GM18951 (cell line): Measurements from ENCODE around the gene RANBP1.
A peak's percentile ranks its signal among the peaks of the same experiment; 100 is the strongest.

Experiments
- POLR2A ChIP-seq: IDR thresholded peaks from 4 replicates; pipeline ENCODE4 v1.6.1; 2011; ENCODE audit warnings: mild to moderate bottlenecking; ENCODE audit not compliant: insufficient read length, insufficient read depth; ENCODE audit errors: extremely low read depth
- in situ Hi-C: fragments of 300-500 bp; cut with MboI; formaldehyde crosslinking; loops from one replicate; pipeline ENCODE4 v1.12.0; 2022; ENCODE audit warnings: low sequenced_read_pairs, mixed read lengths, inconsistent platforms; ENCODE audit not compliant: unreplicated experiment

The RANBP1 gene

DNA sequence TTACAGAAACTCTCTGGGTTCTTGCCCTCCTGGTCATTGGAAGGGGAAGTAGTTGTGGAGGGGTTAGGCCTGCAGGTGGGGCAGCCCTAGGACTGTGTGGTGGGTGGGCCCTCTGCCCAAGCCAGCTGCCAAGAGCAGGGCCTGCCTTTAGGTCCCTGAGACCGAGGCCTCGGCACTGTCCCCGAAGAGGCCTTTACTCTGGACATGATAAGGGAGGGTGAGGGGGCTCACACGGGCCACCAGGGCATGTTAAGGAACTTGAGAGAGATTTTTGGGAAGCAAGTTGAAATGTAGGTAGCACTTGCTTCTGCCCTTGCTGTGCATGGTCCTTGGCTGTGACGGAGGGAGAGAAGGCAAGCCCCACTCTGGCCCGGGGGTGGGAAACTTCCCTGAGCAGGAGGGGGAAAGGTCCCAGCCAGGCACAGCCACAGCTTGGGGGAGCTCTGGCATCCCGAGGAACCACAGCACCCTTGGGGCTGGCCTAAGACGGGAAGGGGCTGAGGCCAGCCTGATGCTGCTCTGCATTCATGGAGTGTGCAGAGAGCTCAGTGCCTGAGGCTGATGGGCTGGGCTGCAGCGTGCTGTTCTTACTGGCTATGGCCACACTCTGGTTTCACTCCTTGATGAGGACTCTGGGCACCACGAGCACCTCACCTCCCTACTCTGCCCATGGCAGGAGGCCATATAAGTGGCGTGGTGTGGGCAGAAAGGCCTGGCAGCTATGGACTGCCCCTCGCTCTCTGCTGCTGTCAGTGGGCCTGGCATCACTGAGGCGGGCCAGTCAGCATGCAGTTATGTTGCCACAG, 7.8 kb upstream of the RANBP1 start:
- in situ Hi-C loops, result no loop called here
- TF ChIP-seq POLR2A, result no peak

DNA sequence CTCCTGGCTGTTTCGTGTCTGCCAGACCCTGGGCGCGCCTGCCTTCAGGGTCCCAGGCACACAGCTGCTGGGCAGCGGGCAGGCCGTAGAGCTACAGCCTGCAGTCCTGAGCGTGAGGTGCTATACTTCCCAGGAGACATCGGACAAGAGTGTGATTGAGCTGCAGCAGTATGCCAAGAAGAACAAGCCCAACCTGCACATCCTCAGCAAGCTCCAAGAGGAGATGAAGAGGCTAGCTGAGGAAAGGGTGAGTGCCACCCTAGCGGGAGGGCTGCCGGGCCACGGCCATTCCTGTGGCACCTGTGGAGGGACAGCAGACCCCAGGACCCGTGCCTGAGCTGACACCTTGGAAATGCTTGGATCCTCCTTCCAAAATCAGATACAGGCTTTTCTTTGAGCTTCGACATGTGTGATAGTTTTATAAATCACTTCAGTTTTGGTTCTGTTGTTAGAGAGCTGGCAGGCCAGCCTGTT, 7.1 kb upstream of the RANBP1 start:
- in situ Hi-C loops, result no loop called here
- TF ChIP-seq POLR2A, result no peak

GRCh38 chr22:20109411-20110358, 6.2 kb upstream of the RANBP1 start:
- no peak for TF ChIP-seq POLR2A
- in situ Hi-C loops, result no loop called here

GRCh38 chr22:20110359-20110985, 5.4 kb upstream of the RANBP1 start:
- TF ChIP-seq POLR2A, result no peak

GRCh38 chr22:20111045-20111688, 4.7 kb upstream of the RANBP1 start:
- in situ Hi-C loops, result no loop called here
- peak; percentile 34 for TF ChIP-seq POLR2A

More at GRCh38 chr22:20110359-20110985, 5.4 kb upstream of the RANBP1 start:
- in situ Hi-C loops, result no loop called here

DNA sequence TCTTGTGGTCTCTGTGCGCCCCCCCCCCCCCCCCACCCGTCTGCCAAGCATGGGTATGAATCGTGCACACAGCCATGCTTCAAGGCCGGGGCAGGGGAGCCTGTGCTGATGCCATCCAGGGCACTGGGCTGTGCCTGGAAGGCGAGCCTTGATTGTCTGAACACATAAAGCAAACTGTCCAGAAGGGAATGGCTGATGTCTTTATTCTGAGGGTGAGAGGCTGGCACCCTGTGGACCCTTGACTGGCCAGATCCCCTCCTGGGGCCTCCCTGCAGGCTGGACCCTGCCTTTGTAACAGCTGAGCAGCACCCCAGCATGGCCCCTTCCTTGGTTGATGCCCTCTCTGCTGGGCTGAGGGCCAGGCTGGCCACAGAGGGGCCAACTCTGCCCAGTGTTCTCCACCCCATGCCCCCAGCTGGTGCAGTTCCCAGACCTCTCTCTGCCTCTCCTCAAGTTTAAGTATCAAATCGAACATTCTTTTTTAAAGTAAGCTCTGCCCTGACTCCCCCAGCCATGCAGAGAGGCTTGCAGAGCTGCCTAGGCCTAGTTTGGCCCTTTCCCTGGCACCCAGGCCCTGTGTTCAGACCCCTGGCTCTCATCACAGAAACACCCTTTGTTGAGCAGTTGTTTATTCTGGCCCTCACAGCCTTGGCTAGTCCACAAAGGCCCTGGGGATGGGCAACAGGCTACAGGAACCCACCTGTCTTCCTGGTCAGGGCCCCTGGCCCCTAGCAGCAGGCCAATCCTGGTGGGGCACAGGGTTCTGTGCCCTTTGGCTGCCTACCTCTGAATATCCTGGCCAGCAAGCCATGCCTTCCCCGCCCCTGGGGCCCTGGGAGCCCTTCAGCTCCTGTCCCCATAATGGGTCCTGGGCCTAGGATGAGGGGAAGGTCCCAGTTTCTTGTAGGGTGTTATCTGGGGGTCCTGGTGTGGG, 3.9 kb upstream of the RANBP1 start:
- no peak for TF ChIP-seq POLR2A
- in situ Hi-C loops, result no loop called here

DNA sequence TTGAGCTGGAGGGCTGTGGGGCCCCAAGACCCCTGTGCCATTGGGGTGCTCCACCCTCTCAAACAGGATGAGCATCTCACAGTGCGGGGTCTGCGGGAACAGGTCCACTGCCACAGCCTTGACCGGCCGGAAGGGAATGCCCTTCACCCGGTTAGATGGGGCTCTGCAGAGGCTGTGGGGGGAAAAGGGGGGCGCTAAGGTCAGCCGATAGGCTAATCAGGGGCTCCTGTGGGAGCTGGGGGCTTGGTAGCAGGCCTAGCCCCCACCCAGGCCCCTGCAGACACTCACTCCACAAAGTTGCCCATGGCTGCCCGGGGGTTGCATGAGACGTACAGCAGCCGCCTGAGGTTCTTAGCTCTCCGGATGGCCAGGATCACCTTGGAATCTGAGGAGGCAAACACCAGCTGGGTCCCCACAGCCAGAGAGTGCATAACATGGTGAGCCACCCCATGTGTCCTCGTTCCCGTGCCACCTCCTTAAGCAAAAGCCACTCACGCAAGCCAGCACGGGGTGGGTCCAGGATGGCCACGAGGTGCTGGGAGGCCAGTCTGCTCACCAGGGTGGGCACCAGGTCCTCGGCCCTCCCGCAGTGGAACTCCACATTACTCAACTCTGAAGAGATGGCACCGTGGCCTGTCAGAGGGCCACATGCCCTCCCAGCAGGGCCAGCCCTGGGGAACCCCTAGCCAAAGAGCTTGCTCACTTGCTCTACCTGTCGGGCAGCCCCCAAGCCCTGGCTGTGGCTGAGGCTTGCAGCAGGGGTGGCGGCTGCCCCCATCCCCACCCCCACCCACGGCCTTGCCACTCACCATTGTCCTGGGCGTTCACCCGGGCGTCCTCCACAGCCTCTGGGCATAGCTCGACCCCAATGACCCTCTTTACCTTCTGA, 3.0 kb upstream of the RANBP1 start:
- TF ChIP-seq POLR2A, result peak; percentile 23
- in situ Hi-C loops, result no loop called here

DNA sequence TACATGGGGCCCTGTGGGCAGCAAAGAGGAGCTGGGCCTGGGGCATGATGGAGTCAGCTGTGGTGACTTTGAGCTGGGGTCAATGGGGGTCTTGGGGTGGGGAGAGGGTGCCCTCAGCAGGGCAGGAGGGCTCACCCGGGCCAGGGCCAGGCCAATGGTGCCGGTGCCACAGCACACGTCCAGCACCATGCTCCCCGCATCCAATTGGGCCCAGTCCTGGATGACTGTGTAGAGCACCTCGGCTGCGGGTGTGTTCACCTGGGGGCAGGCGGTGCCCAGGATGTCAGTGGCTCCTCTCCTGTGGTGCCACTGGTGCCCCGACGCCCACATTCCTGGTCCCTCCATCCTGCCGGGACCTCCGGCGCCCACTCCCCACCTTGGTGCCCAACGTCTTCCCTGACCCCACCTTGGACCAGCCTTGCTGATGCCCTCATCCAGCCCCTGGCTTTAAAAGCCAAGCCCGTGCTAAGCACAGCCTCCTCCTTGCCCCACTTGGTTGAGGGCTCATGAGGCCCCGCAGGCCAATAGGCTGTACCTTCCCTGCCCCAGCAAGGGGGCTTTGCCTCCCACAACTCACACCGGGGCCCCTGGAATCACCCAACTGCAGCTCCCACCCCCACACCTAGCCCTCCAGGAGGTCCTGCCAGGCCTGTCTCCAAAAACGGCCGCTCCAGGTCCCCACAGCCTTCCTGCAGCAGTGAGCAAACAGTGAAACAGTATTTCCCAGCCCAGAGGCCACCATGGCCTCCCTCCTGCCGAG, 2.2 kb upstream of the RANBP1 start:
- no peak for TF ChIP-seq POLR2A
- in situ Hi-C loops, result no loop called here

GRCh38 chr22:20114506-20115475, 1.1 kb upstream of the RANBP1 start:
- no peak for TF ChIP-seq POLR2A

DNA sequence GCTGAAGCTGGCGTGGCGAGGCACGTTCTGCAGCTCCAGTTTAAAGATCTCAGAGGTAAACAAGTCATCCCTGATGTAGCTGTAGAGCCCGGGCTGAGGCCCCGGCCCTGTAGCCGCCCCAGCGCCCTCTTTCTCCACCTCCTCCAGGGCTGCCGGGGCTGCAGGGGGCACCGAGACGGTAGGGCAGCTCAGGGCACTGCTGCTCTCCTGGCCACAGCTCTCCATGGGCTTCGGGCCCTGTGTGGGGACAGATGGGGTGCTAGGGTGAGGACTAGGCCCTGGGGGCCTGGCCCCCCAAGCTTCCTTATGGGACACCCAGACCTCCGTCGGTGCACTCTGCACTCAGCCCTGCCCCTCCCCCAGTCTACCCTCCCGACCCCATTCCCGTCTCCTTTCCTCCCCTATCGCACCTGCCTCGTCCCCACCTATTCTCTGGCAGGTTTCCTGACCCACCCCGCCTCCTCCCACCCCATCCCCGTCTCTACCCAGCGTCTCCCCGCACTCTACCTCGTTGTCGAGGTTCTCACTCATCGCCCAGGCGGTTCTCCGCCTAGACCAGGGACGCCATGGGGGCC, 559 bp downstream of the RANBP1 start:
- in situ Hi-C loops, result no loop called here
- no peak for TF ChIP-seq POLR2A

More at GRCh38 chr22:20114506-20115475, 1.1 kb upstream of the RANBP1 start:
- in situ Hi-C loops, result no loop called here
